Transverse colon (tissue), 4 donors: ENCODE results near the gene GNG7.

Experiments used
- CTCF ChIP-seq, 5 experiments: fragments of 200-600 bp in 3 of 5; fragments of 450-650 bp in 2 of 5; sonication (generic) in 3 of 5; IDR thresholded peaks; 1 replicate in 2 of 5; 2 replicates in 3 of 5; pipeline ENCODE4 v1.5.1; 2016 to 2017; ENCODE audit warnings: antibody characterized with exemption in 5 of 5, inconsistent platforms in 3 of 5, mild to moderate bottlenecking in 2 of 5, moderate library complexity in 1 of 5
- POLR2AphosphoS5 ChIP-seq, 3 donors: sonication (generic); formaldehyde crosslinking; IDR thresholded peaks; one replicate each; pipeline ENCODE4 v1.6.1; 2016; ENCODE audit warnings: antibody characterized with exemption in 3 of 3

DNA sequence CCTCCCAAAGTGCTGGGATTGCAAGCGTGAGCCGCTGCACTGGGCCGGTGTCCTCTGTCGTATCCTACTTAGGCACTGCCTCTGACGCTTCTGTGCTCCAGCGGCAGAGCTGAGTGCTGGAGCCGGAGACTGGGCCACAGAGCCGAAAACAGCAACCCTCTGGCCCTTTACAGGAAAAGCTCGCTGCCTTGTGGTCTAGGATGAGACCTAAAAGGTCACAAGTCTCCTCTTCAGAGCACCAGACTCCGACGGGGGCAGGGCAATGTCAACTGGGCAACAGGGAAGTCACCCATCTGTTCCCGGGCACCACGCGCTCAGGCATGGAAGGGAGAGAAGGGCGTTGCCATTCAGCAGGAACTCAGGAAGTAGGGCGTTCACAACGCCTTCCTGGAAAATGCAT is 134.9 kb downstream of the GNG7 start:
- TF ChIP-seq CTCF (IDR thresholded peaks at IDR 0.05), result no peak
- TF ChIP-seq POLR2AphosphoS5 (IDR thresholded peaks at IDR 0.05), result peak; percentile 14 to 68 (median 35)
